ENCODE results near the gene RTP3.

- TF ChIP-seq CTCF (IDR thresholded peaks at IDR 0.05): no peak
- TF ChIP-seq POLR2A (IDR thresholded peaks at IDR 0.05; ENCODE audit: low read length): no peak
- TF ChIP-seq ZFP36 (IDR thresholded peaks at IDR 0.05; ENCODE audit: borderline replicate concordance, partially characterized antibody): no peak
- TF ChIP-seq POLR2AphosphoS2 (conservative IDR thresholded peaks at IDR 0.05; ENCODE audit: low read length): no peak
- no peak for TF ChIP-seq CEBPB (IDR thresholded peaks at IDR 0.05)
- no peak for TF ChIP-seq KDM1A (IDR thresholded peaks at IDR 0.05; ENCODE audit: low read depth)
- no peak for TF ChIP-seq JUNB (IDR thresholded peaks at IDR 0.05)
- TF ChIP-seq CHD2 (IDR thresholded peaks at IDR 0.05; ENCODE audit: low read length, partially characterized antibody): no peak
- no peak for TF ChIP-seq HDAC2 (IDR thresholded peaks at IDR 0.05)
- TF ChIP-seq EHMT2 (IDR thresholded peaks at IDR 0.05; ENCODE audit: low read depth): no peak
- no peak for TF ChIP-seq ESRRA (IDR thresholded peaks at IDR 0.05; ENCODE audit: borderline replicate concordance, low read length)
- TF ChIP-seq MYC (IDR thresholded peaks at IDR 0.05; ENCODE audit: borderline replicate concordance, low read length): no peak
- TF ChIP-seq ATOH8 (CRISPR knock-in tag; IDR thresholded peaks at IDR 0.05; ENCODE audit: low read depth): no peak
Observed at GRCh38 chr3:46516521-46516920, 18.7 kb downstream of the RTP3 start.

Data from A549 (cell line).